Testis (tissue), 3 donors: ENCODE data around the gene SLC16A9. TPM values are rescaled to one million over a fixed set of nuclear protein-coding genes. Genes with fewer than 3 reads are reported as not detected.

ENCODE experiments used
- DNase-seq: peaks from one replicate; pipeline ENCODE4 v3.0.0-alpha.2; 2019
- H3K27ac ChIP-seq, 2 donors: fragments of 200-600 bp; sonication (generic); one replicate each; pipeline ENCODE4 v1.5.1; 2019
- H3K27me3 ChIP-seq: fragments of 200-600 bp; sonication (generic); one replicate; pipeline ENCODE4 v1.5.1; 2019
- H3K36me3 ChIP-seq: fragments of 200-600 bp; sonication (generic); one replicate; pipeline ENCODE4 v1.5.1; 2017; ENCODE audit warnings: low read depth; ENCODE audit errors: missing control alignments
- H3K4me1 ChIP-seq: fragments of 200-600 bp; sonication (generic); one replicate; pipeline ENCODE4 v1.5.1; 2019
- H3K4me3 ChIP-seq, 2 donors: fragments of 200-600 bp; sonication (generic); one replicate each; pipeline ENCODE4 v1.5.1; 2017 to 2019
- H3K9me3 ChIP-seq: fragments of 200-600 bp; sonication (generic); one replicate; pipeline ENCODE4 v1.5.1; 2017
- CTCF ChIP-seq, 3 experiments: fragments of 450-650 bp in 2 of 3; fragments of 200-600 bp in 1 of 3; sonication (generic) in 1 of 3; IDR thresholded peaks; one replicate each; pipeline ENCODE4 v1.5.1; 2016 to 2019; ENCODE audit warnings: antibody characterized with exemption in 3 of 3, mild to moderate bottlenecking in 2 of 3, moderate library complexity in 1 of 3
- POLR2A ChIP-seq: fragments of 450-650 bp; IDR thresholded peaks from one replicate; pipeline ENCODE4 v1.6.1; 2017; ENCODE audit warnings: antibody characterized with exemption, mild to moderate bottlenecking, moderate library complexity
- WGBS, 2 donors: methylation state at CpG; one replicate each; pipeline ENCODE4 v1.1.5; 2018; 5-methylcytosine and 5-hydroxymethylcytosine counted together
- intact Hi-C: fragments of 100-400 bp; cut with DNase I; formaldehyde crosslinking; loops from one replicate; pipeline ENCODE4 v1.15.1; 2023; ENCODE audit warnings: low total_unique reads
- polyA plus RNA-seq: library from polyadenylated mRNA; stranded (reverse); fragments of 350-450 nt; fragmentation: Illumina TruSeq; extraction: RNeasy Lipid Tissue Mini Kit (QIAGEN cat#74804); gene quantifications from one replicate; pipeline ENCODE4 v1.2.3, GENCODE V29; 2014; ENCODE audit warnings: low read depth, low replicate concordance; ENCODE audit not compliant: insufficient read depth
- total RNA-seq, 2 donors: library from RNA; depleted of rRNA; stranded (reverse); fragments of >200 nt; gene quantifications; one replicate each; pipeline ENCODE4 v1.2.3, GENCODE V29; 2016

The SLC16A9 gene
- total and polyA plus RNA-seq, 3 donors from 2014 or later = 3.8 to 9.8 (median 4.0) TPM

- Histone ChIP-seq H3K27ac (no peak overlapping the region), H3K4me1 (peaks cover 3% of the 10 kb centered on the region), H3K4me3 (no peak overlapping the region), H3K27me3 (no peaks in the 10 kb centered on the region), H3K36me3 (no peaks in the 10 kb centered on the region), H3K9me3 (no peaks in the 10 kb centered on the region)
- DNase-seq = no peak
- TF ChIP-seq POLR2A (no peak), CTCF (IDR thresholded peaks at IDR 0.05) (no peak)
- WGBS, 2 donors = 85 to 96% methylated on average over 5 of the region's 5 CpGs
- intact Hi-C loops = no loop called here
These were observed 25.6 kb downstream of the SLC16A9 start for GRCh38 chr10:59684006-59684405.

DNA sequence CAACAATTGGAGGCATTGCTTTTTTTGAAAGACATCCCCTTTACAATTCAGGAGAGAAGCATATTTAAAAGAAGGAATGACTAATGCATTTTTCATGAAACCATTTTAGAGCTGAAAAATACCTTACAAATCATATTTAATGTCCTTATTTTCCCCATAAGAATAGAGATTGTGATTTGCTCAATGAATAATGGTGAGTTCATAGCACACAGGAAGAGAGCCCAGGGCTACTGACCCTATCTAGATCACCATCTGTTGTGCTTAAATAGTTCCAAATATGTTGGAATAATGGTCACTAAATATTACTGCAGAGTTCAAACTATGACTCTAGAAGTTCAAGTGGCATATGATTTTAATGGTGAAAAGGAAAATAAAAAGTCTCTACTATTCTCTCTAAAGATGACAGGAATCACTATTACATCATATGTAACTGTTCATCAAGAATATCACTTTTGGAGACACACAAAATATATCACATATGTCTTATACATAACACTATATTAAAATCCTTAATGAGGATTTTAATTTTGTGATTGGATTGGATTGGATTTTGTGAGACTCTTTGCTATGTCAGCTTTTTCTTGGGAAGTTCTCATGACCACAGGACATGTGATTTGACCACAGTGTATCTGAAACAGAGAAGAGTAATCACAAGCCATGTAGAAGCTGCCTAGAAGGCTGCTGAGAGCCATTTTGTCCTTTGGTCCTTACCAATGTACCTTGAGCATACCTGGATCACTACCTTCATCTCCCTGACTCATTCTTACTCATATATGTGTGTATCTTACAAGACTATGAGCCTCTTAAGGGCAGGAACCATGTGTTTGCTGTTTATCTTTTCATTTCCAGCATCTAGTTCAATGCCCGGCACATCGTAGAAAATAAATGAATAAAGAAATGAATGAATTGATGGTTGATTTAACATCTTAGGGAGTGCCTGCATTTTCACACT is 26.4 kb downstream of the SLC16A9 start:
- peaks cover 7% of the 10 kb centered on the region for H3K4me1 ChIP-seq
- DNase-seq = no peak
- no peak for TF ChIP-seq POLR2A
- TF ChIP-seq CTCF (IDR thresholded peaks at IDR 0.05) = no peak
- H3K27me3 ChIP-seq = no peaks in the 10 kb centered on the region
- WGBS, 2 donors = 88 to 95% methylated on average over 2 of the region's 2 CpGs
- H3K9me3 ChIP-seq = no peaks in the 10 kb centered on the region
- no peak overlapping the region for H3K27ac ChIP-seq
- H3K4me3 ChIP-seq = no peak overlapping the region
- H3K36me3 ChIP-seq = no peaks in the 10 kb centered on the region
- intact Hi-C loops = no loop called here

DNA sequence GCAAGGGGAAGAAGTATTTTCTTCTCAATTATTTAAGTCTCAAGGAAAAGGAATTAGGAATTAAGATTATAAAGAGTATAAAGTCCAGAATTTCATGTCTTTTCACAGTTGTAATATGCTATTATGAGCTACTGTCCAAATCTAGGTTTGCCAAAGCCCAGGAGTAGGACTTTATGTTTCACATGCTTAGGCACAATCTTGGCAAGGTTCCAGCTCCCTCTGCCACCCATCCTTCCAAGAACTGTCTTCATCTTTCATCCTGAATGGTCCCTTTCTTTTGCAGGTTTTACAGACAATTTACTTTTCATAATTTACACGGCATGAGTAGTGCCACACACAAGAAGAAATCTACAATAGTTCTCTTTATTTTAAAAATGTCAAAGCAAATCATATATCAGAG is 29.5 kb downstream of the SLC16A9 start:
- Histone ChIP-seq H3K27me3 (no peaks in the 10 kb centered on the region), H3K4me1 (peaks cover 7% of the 10 kb centered on the region), H3K9me3 (no peaks in the 10 kb centered on the region), H3K27ac (no peak overlapping the region), H3K36me3 (no peaks in the 10 kb centered on the region), H3K4me3 (no peak overlapping the region)
- TF ChIP-seq CTCF (IDR thresholded peaks at IDR 0.05) = no peak
- TF ChIP-seq POLR2A = no peak
- DNase-seq = no peak
- intact Hi-C loops = no loop called here
- 75 to 78% methylated on average over 1 of the region's 1 CpG for WGBS, 2 donors

DNA sequence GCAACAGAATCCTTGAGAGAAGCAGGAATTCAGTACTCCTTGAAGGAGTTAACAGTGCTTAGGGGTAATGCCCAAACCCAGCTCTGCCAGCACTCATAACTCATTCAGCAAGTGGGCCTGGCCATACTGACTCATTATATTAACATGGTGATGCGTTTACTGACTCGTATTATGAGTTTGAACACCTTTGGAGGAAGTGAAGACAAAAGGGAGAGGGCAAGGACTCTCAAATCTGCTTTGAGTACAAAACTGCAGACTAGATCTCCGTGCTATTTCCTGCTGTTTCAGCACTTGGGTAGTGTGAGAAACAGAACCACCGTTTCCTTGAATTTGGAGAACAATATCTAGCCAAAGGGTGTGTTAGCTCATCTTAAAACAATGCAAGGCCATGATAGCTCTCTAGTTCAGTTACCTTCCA is 30.8 kb downstream of the SLC16A9 start:
- Histone ChIP-seq H3K27me3 (no peaks in the 10 kb centered on the region), H3K9me3 (no peaks in the 10 kb centered on the region), H3K27ac (no peak overlapping the region), H3K36me3 (no peaks in the 10 kb centered on the region), H3K4me1 (peaks cover 7% of the 10 kb centered on the region), H3K4me3 (no peak overlapping the region)
- TF ChIP-seq POLR2A (no peak), CTCF (IDR thresholded peaks at IDR 0.05) (no peak)
- intact Hi-C loops = no loop called here
- no peak for DNase-seq
- 19 to 29% methylated on average over 4 of the region's 4 CpGs for WGBS, 2 donors
